NCI-H748 treated with DMSO at 0.1 percent for 48 hours (cell line): ENCODE results near the gene MYH9.

ENCODE experiments used
- DNase-seq: peaks from one replicate; lab custom pipeline; 2025; lab: John Stamatoyannopoulos, UW

The MYH9 gene

DNA sequence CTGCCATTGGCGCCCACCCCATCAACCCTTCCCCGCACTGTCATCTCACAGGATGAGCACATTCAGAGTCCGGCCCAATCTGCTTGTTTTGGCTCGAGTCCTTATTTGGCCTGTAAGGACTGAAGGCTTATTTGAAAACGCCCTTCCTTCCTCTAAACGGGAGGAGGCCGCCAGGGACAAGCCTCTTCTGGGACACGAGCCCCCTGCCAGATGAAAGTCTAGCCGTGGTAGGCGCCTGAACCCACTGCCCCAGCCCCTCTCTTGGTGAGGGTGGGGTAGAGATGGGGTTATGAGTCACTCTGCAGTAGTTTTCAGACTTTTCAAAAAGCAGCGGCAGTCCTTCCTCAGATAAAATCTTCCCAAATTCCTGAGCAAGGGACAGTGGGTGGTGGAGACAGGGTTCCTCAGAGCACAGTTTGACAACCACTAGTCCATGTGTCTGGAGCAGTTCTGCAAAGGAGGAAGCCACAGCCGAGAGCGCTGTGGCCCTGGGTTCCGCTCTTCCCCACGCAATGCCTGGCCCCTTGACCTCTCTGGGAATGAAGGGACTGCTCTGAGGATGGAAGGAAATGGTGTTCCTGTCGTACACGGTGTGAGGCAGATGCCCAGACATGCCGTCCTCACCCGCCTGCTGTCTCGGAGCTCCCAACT lies 57.0 kb downstream of the MYH9 start:
- DNase-seq, result no peak

GRCh38 chr22:36330127-36330526 lies 57.6 kb downstream of the MYH9 start:
- no peak for DNase-seq

DNA sequence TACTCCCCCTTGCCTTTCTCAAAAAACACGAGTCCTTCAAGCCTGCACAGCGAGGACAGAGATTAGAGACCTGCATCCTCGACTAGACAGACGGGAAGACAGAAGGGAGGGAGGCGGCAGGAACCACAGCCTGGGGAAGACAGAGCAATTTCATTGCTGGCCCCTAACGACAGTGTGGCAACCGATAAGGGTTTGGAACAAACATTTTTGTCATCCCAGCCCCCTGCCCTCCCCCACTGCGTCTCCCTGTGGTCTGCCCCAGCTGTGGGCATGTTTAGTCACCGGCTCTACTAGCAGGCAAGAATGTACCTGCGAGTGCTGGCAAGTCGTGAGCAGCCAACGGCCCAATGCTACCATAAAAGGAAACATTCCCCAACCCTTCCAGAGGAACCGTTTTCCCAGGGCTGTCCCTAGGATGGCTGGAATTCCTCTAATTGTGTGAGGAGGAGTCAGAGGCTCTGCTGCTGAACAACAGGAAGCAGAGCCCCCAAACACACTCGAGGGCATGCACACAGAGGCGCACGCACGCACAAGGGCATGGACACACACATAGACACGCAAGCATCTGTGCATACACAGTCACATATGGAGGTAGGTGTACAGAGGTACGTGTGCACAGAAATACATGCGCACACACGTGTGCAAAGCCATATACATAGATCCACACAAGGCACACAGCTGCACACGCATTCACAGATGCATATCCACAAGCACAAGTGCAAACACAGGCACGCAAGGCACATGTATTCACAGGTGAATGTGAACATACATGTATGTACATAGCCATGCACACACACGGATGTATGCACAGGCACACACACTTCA lies 58.3 kb downstream of the MYH9 start:
- no peak for DNase-seq

DNA sequence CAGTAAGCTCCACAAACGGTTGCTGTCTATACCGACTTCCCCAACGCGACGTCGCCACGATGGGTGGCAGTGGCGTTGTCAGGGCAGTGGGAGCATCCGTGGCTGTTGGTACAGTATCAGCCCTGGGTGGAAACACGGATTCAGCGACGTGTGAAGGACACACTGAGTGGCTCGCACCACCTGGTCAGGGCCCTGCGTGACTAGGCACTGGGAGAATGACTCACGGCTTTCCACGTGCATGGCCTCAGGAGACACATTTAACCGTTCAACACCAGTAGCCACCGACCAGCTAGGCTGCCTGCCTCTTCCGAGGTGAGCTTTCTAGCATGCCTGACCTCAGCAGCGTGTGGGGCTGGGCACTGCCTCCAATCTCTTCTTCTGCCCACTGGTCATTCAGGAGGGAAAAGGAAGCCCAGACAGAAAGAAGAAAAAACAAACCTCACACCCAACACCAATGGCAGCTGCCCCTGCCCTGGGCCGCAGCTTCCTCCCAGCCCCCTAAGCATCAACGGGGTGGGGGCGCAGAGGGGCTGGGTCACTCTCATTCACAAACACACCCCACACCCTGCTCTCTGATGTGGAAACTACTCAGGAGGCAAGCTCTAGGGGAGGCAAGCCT lies 59.0 kb downstream of the MYH9 start:
- no peak for DNase-seq

GRCh38 chr22:36327922-36328551 lies 59.7 kb downstream of the MYH9 start:
- DNase-seq, result no peak

GRCh38 chr22:36326178-36327161 lies 61.3 kb downstream of the MYH9 start:
- DNase-seq, result no peak

DNA sequence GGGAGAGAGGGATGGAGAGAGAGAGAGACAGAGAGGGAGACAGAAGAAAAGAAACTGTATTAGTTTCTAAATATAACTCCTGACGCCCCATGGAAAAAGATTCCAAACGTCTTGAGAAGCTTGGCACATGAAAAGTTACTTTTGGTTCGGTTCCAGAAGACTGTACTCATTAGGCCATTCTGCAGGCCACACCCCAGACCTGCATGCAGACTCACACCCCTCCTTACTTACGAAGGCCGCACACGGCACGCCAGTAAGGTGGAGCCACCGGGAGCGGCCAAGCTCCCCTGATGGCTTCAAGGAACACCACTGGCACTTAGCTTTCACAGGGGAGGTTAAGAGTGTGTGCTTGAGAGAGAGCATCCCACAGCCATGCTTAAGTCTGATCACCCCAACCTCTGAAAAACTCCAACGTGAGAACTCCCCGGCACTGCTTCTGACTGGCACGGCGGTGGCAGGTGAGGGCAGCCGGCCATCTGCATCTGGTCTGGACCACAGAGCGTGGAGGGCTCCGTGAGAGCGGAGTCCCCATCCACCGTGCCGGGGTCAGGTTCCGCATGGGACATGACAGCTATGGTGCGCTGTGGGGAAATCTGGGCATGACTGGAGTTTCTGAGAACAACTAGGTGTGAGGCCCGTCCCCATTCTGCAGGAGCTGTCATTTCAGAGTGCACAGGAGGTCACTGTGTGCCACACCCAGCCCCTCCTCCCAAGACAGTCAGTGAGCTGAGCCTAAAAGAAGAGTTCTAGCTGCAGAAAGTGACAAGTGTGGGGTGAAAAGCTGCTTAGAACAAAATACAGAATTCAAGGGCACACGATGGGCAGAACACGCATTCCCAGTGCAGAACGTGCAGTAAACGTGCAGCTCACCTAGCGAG lies 62.4 kb downstream of the MYH9 start:
- DNase-seq, result no peak

GRCh38 chr22:36324414-36324813 lies 63.4 kb downstream of the MYH9 start:
- no peak for DNase-seq

DNA sequence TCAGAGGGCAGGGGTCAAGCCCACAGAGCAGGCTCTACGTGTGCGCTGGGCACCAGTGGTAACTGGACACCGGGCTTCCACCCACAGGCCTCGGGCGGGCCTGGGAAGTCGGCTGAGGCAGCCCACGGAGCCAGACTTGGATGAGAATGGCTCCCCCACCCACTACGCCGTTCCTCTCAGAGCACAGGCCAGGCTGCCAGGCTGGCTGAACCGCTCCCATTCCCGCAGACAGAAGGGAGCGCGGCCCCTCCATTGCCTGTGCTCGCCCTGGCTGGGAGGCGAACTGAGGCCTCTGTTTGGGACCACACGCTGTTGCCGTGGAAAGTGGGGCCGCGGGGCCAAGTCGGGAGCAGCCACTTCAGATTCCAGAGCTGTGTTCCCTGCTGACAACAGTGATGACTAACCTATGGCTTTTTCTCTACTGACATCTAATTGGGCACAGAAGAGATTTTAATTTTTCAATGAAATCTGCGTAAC lies 63.9 kb downstream of the MYH9 start:
- DNase-seq, result no peak

- DNase-seq, result no peak
Observed at GRCh38 chr22:36323182-36323854, 64.4 kb downstream of the MYH9 start.

- DNase-seq, result no peak
Observed at GRCh38 chr22:36322602-36322915, 65.2 kb downstream of the MYH9 start.

DNA sequence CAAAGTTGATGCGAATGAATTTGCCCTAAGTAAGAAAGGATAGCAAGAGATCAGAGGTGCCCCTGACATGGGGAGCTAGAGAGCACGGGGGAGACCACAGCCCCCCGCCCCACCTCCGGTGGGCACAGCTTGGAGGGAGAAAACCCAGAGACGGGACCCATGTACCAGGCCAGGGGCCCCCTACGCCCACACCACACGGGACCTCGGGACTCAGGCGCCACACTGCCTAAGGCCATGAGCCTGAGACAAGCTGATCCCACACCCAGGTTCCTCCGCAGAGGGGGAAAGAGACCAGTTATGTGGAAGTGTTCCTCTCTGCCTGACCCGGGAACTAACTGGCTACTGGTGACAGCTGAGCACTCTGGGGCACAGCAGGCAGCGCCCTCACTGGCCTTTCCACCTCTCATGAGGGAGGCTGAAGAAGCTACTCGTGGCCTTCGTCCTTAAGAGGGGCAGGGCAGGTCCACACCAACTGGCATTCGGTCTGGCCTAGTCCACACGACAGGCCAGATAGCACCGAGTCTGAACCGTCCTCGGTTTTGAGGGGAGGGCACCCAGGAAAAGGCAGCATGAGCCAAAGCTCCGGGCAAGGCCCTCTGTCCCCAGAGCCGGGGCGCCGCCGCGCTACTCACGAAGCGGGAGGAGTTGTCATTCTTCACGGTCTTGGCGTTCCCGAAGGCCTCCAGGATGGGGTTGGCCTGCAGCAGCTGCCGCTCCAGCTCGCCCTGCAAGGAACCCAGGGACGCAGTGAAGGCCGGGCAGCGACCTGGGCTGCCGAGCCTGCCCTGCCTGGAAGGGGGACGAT lies 65.8 kb downstream of the MYH9 start:
- DNase-seq, result no peak

- no peak for DNase-seq
Observed at GRCh38 chr22:36320553-36320952, 67.2 kb downstream of the MYH9 start.

- DNase-seq, result no peak
Observed at GRCh38 chr22:36319595-36320497, 67.9 kb downstream of the MYH9 start.

DNA sequence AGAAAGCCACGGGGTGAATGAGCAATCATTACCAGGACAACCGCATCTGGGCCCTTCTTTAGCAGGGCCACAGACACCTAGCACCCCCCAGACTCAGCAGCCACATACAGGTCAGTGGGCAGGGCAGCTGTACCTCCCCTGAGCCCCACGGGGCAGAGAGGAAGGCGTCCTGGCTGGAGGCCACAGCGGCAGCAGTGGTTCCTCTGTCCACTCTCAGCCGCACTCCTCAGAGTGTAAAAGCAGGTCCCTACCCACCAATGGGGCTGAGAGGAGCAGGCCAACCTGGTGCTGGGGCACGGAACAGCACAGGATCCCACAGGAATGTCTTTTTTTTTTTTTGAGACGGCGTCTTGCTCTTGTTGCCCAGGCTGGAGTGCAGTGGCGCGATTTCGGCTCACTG lies 69.3 kb downstream of the MYH9 start:
- no peak for DNase-seq

GRCh38 chr22:36317658-36318271 lies 70.0 kb downstream of the MYH9 start:
- no peak for DNase-seq

GRCh38 chr22:36316419-36316818 lies 71.3 kb downstream of the MYH9 start:
- DNase-seq, result no peak

- no peak for DNase-seq
Observed at GRCh38 chr22:36315325-36315724, 72.4 kb downstream of the MYH9 start.
